Measurements from ENCODE around the gene GALNT17. TPM values are rescaled to one million over a fixed set of nuclear protein-coding genes. Genes with fewer than 3 reads are reported as not detected.

GALNT17 gene
- total RNA-seq, 1 experiment from 2014 or later, result not detected

DNA sequence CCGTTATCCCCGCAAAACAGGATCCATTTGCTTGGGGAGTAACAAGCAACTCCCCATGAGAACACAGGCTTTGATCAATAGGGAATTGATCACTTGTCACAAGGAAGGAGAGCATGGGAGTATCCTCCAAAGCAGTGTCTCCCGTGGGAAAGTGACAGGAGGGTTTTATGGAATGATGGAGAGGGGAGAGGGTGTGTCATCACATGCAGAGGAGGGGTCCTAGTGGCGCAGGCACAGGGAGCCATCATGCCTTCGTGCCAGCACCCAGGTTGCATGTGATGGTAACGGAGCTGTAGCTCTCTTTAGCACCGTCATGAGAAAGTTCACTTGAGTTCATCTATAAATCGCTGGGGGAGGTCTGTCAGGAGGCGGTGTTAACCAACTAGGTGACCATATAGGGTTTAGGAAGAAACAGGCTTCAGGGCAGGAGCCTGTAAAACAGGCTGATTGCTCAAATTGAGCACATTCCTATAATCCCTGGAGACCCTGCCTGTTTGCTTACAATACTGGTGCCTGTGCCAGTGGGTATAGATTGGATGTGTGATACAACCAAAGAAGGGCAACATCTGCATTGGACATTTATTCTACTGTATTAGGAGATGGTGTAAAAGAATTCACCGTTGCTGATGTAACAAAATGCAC, 428.5 kb downstream of the GALNT17 start:
- POLR2A ChIA-PET, result no interaction called here
- no peaks in the 10 kb centered on the region for H3K27me3 ChIP-seq (ENCODE audit: control insufficient read depth, insufficient read depth, low read length)
- TF ChIP-seq, protein P1, sequence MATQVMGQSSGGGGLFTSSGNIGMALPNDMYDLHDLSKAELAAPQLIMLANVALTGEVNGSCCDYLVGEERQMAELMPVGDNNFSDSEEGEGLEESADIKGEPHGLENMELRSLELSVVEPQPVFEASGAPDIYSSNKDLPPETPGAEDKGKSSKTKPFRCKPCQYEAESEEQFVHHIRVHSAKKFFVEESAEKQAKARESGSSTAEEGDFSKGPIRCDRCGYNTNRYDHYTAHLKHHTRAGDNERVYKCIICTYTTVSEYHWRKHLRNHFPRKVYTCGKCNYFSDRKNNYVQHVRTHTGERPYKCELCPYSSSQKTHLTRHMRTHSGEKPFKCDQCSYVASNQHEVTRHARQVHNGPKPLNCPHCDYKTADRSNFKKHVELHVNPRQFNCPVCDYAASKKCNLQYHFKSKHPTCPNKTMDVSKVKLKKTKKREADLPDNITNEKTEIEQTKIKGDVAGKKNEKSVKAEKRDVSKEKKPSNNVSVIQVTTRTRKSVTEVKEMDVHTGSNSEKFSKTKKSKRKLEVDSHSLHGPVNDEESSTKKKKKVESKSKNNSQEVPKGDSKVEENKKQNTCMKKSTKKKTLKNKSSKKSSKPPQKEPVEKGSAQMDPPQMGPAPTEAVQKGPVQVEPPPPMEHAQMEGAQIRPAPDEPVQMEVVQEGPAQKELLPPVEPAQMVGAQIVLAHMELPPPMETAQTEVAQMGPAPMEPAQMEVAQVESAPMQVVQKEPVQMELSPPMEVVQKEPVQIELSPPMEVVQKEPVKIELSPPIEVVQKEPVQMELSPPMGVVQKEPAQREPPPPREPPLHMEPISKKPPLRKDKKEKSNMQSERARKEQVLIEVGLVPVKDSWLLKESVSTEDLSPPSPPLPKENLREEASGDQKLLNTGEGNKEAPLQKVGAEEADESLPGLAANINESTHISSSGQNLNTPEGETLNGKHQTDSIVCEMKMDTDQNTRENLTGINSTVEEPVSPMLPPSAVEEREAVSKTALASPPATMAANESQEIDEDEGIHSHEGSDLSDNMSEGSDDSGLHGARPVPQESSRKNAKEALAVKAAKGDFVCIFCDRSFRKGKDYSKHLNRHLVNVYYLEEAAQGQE (IDR thresholded peaks at IDR 0.05; ENCODE audit: insufficient read depth in 1 of 2, low read depth in 2 of 2, low read length in 1 of 2), result no peak
- TF ChIP-seq POLR2AphosphoS5 (IDR thresholded peaks at IDR 0.05; ENCODE audit: low read depth, low read length), result no peak
- TF ChIP-seq, protein P2, sequence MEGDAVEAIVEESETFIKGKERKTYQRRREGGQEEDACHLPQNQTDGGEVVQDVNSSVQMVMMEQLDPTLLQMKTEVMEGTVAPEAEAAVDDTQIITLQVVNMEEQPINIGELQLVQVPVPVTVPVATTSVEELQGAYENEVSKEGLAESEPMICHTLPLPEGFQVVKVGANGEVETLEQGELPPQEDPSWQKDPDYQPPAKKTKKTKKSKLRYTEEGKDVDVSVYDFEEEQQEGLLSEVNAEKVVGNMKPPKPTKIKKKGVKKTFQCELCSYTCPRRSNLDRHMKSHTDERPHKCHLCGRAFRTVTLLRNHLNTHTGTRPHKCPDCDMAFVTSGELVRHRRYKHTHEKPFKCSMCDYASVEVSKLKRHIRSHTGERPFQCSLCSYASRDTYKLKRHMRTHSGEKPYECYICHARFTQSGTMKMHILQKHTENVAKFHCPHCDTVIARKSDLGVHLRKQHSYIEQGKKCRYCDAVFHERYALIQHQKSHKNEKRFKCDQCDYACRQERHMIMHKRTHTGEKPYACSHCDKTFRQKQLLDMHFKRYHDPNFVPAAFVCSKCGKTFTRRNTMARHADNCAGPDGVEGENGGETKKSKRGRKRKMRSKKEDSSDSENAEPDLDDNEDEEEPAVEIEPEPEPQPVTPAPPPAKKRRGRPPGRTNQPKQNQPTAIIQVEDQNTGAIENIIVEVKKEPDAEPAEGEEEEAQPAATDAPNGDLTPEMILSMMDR (IDR thresholded peaks at IDR 0.05), result no peak
- no peak for TF ChIP-seq TCF7L2 (IDR thresholded peaks at IDR 0.05; ENCODE audit: low read depth, low read length)
- TF ChIP-seq SIN3A (IDR thresholded peaks at IDR 0.05; ENCODE audit: borderline replicate concordance, insufficient read depth, low read depth, low read length), result no peak
- no peak overlapping the region for H3K4me3 ChIP-seq (ENCODE audit: low read depth in 2 of 2, low read length in 2 of 2)
- no peaks in the 10 kb centered on the region for H3K4me1 ChIP-seq (ENCODE audit: control insufficient read depth, insufficient read depth, low read length)
- no peak overlapping the region for H3K27ac ChIP-seq (ENCODE audit: low read length)
- no peaks in the 10 kb centered on the region for H3K9me3 ChIP-seq (ENCODE audit: control insufficient read depth, insufficient read depth, low read depth, low read length)
- DNase-seq (ENCODE audit: low read depth, low spot score) (no peak), ATAC-seq (no peak)
- CTCF ChIA-PET, result no interaction called here
- BruUV-seq (replicated peaks), result no TSS peak
- in situ Hi-C loops (cut with HindIII; ENCODE audit: low pct_unique_long_range_greater_than_20kb, low sequenced_read_pairs), result no loop called here
- no peaks in the 10 kb centered on the region for H3K36me3 ChIP-seq (ENCODE audit: control insufficient read depth, insufficient read depth, low read length)
- intact Hi-C loops (cut with micrococcal nuclease; ENCODE audit: unreplicated experiment), result no loop called here

DNA sequence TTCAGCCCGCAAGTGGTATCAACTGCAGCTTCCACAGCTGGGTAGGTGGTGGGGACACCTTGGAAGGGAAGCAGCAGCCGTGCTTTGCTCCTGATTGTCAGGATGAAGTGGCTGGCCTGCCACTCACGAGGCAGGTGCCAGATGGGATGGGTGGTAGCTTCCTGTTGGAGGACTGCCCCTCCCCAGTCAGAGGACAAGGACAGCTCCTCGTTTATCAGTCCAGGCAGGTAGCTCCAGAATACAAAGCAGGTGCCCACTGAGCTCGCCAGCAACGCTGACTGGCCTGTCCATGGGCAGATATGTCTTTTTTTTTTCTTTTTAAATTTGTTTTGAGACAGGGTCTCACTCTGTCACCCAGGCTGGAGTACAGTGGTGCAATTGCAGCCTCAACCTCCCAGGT, 431.3 kb downstream of the GALNT17 start:
- no peaks in the 10 kb centered on the region for H3K36me3 ChIP-seq (ENCODE audit: control insufficient read depth, insufficient read depth, low read length)
- DNase-seq (ENCODE audit: low read depth, low spot score) (no peak), ATAC-seq (no peak)
- ChIA-PET CTCF (interaction anchor here (0.5 kb wide), 1 partner anchor 662 kb away, joined by 4 read pairs; no protein-coding TSS in a partner anchor), POLR2A (no interaction called here)
- in situ Hi-C loops (cut with HindIII; ENCODE audit: low pct_unique_long_range_greater_than_20kb, low sequenced_read_pairs), result no loop called here
- no peak overlapping the region for H3K4me3 ChIP-seq (ENCODE audit: low read depth in 2 of 2, low read length in 2 of 2)
- BruUV-seq (replicated peaks), result no TSS peak
- intact Hi-C loops (cut with micrococcal nuclease; ENCODE audit: unreplicated experiment), result no loop called here
- no peak overlapping the region for H3K27ac ChIP-seq (ENCODE audit: low read length)
- no peaks in the 10 kb centered on the region for H3K9me3 ChIP-seq (ENCODE audit: control insufficient read depth, insufficient read depth, low read depth, low read length)
- H3K27me3 ChIP-seq (ENCODE audit: control insufficient read depth, insufficient read depth, low read length), result no peaks in the 10 kb centered on the region
- no peaks in the 10 kb centered on the region for H3K4me1 ChIP-seq (ENCODE audit: control insufficient read depth, insufficient read depth, low read length)
- no peak for TF ChIP-seq POLR2AphosphoS5 (IDR thresholded peaks at IDR 0.05; ENCODE audit: low read depth, low read length)

DNA sequence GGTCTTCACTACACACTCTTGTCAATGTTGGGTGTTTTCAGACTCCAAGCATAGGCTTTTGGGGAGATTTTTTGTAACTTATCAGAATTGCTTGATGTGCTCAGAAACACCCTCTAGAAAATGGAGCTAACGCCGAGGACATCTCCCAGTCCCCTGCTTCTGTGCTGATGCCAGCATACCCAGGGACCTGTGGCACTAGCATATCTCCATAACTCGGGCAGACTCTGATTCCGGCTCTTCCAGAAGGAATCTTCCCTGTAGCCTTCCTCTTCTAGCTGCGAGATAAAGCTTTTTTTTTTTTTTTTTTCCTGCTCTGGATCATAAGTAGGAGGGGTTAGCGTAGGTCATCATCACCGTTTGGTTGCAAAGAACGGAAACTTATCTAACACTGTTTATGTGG, 434.4 kb downstream of the GALNT17 start:
- Histone ChIP-seq H3K27me3 (ENCODE audit: control insufficient read depth, insufficient read depth, low read length) (no peaks in the 10 kb centered on the region), H3K27ac (ENCODE audit: low read length) (no peak overlapping the region), H3K4me1 (ENCODE audit: control insufficient read depth, insufficient read depth, low read length) (no peaks in the 10 kb centered on the region), H3K36me3 (ENCODE audit: control insufficient read depth, insufficient read depth, low read length) (no peaks in the 10 kb centered on the region), H3K9me3 (ENCODE audit: control insufficient read depth, insufficient read depth, low read depth, low read length) (no peaks in the 10 kb centered on the region), H3K4me3 (ENCODE audit: low read depth in 2 of 2, low read length in 2 of 2) (no peak overlapping the region)
- no peak for DNase-seq (ENCODE audit: low read depth, low spot score)
- ChIA-PET POLR2A (no interaction called here), CTCF (interaction anchor here (0.5 kb wide), 1 partner anchor 168 kb away, joined by 3 read pairs; no protein-coding TSS in a partner anchor)
- TF ChIP-seq POLR2AphosphoS5 (IDR thresholded peaks at IDR 0.05; ENCODE audit: low read depth, low read length), result no peak
- no peak for TF ChIP-seq SIN3A (IDR thresholded peaks at IDR 0.05; ENCODE audit: borderline replicate concordance, insufficient read depth, low read depth, low read length)
- TF ChIP-seq TCF7L2 (IDR thresholded peaks at IDR 0.05; ENCODE audit: low read depth, low read length), result no peak
- TF ChIP-seq, protein P2 (IDR thresholded peaks at IDR 0.05), result no peak
- TF ChIP-seq, protein P1 (IDR thresholded peaks at IDR 0.05; ENCODE audit: insufficient read depth in 1 of 2, low read depth in 2 of 2, low read length in 1 of 2), result no peak
- no TSS peak for BruUV-seq (replicated peaks)
- no peak for ATAC-seq
- intact Hi-C loops (cut with micrococcal nuclease; ENCODE audit: unreplicated experiment) (no loop called here), in situ Hi-C loops (cut with HindIII; ENCODE audit: low pct_unique_long_range_greater_than_20kb, low sequenced_read_pairs) (no loop called here)
